ENCODE results near the gene WFS1. TPM values are rescaled to one million over a fixed set of nuclear protein-coding genes. Genes with fewer than 3 reads are reported as not detected.

WFS1 gene
- total RNA-seq, 1 donor: 0.42 TPM

- H3K4me3 ChIP-seq (ENCODE audit: low read length): no peak overlapping the region
- H3K9me3 ChIP-seq (ENCODE audit: low read depth, low read length): no peaks in the 10 kb centered on the region
- no peaks in the 10 kb centered on the region for H3K27me3 ChIP-seq (ENCODE audit: insufficient read depth, low read length)
These were observed 77.9 kb downstream of the WFS1 start for GRCh38 chr4:6347511-6348045.

DNA sequence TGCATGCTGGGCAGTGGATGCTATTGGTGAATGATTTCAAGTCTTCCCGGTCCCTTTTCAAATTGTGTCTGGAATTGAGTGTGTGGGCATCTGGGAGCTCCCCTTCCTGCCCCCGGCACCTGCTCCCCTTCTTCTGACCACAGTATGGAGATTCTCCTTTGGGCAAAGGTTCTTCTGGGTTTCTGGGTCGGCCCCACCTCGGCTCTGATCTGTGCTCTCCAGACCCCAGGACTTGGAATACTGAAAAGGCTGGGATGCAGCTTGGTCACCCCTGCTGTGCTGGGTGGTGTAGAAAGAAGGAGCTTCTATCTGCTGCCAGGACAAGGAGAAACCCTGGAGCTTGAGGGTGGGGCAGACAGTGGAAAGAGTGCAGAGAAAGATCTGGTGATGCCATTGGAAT, 78.8 kb downstream of the WFS1 start:
- Histone ChIP-seq H3K4me3 (ENCODE audit: low read length) (no peak overlapping the region), H3K27me3 (ENCODE audit: insufficient read depth, low read length) (no peaks in the 10 kb centered on the region), H3K4me1 (ENCODE audit: insufficient read depth, low read length) (no peaks in the 10 kb centered on the region), H3K9me3 (ENCODE audit: low read depth, low read length) (no peaks in the 10 kb centered on the region)

More at GRCh38 chr4:6347511-6348045, 77.9 kb downstream of the WFS1 start:
- H3K4me1 ChIP-seq (ENCODE audit: insufficient read depth, low read length): no peaks in the 10 kb centered on the region

DNA sequence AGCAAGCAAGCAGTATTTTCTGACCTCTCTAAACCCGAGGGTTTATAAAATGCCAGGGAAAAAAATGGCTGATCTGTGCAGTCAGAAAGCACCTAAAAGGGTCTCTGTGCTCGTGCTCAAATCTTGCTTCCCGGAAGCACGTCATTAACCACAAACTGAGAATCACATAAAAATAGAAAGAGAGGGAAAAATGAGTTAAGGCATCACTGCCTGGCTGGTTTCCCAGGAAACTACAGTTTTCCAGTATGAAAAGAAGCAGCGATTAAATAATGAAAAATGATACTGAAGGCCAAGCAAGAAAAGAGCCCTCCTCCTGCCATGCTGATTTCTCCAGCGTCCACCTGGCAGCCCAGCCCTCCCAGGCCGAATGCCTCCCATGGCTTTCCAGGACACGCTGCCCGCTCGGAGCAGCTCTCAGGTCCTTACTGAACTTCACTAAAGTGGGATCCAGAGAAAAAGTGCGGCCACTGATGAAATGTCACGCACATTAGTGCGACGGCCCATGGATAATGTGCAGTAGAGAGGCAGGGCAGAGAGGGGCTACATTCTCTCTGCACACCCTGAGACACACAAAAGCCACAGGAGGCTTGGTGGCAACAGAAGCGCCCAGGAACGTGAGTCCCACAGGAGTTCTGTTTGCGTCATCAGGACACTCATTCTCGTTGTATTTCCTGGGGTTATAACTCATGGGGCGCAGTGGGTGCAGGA, 80.4 kb downstream of the WFS1 start:
- Histone ChIP-seq H3K9me3 (ENCODE audit: low read depth, low read length) (no peaks in the 10 kb centered on the region), H3K4me1 (ENCODE audit: insufficient read depth, low read length) (no peaks in the 10 kb centered on the region), H3K27me3 (ENCODE audit: insufficient read depth, low read length) (no peaks in the 10 kb centered on the region), H3K4me3 (ENCODE audit: low read length) (no peak overlapping the region)

- H3K27me3 ChIP-seq (ENCODE audit: insufficient read depth, low read length): no peaks in the 10 kb centered on the region
- no peaks in the 10 kb centered on the region for H3K9me3 ChIP-seq (ENCODE audit: low read depth, low read length)
- no peak overlapping the region for H3K4me3 ChIP-seq (ENCODE audit: low read length)
- H3K4me1 ChIP-seq (ENCODE audit: insufficient read depth, low read length): no peaks in the 10 kb centered on the region
These were observed 81.0 kb downstream of the WFS1 start for GRCh38 chr4:6350646-6351045.

- no peak overlapping the region for H3K4me3 ChIP-seq (ENCODE audit: low read length)
- no peaks in the 10 kb centered on the region for H3K9me3 ChIP-seq (ENCODE audit: low read depth, low read length)
- no peaks in the 10 kb centered on the region for H3K27me3 ChIP-seq (ENCODE audit: insufficient read depth, low read length)
- no peaks in the 10 kb centered on the region for H3K4me1 ChIP-seq (ENCODE audit: insufficient read depth, low read length)
These were observed 81.8 kb downstream of the WFS1 start for GRCh38 chr4:6351246-6352000.

DNA sequence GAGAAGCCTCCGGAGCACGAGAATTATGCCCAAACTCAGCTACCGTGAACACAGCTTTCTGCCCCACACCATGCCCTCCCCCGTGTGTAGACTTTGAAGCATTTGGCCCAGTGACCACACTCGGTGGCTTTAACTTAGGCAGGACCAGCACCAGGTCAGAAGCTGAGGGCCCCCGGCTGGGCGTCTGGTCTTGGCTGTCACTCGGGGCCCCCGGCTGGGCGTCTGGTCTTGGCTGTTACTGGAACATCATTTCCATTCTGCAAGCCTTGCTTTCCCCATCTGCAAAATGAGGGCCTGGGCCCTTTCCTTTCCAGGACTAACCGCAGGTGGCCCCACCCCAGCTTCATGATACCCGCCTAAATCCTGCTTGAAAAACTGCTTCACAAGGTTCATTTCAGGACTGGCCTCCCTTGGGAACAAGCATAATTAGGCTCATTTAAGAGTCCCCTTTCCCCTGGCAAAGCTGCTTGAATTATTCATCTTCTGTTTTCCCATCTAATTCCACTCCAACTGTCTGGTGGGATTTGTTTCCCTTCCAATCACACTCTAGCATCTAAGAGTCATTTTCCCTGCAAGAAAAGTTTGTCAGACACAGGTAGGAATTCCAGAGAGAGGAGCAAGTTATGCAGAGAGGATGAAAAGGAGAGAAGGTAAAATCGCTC, 82.5 kb downstream of the WFS1 start:
- Histone ChIP-seq H3K4me1 (ENCODE audit: insufficient read depth, low read length) (no peaks in the 10 kb centered on the region), H3K9me3 (ENCODE audit: low read depth, low read length) (no peaks in the 10 kb centered on the region), H3K27me3 (ENCODE audit: insufficient read depth, low read length) (no peaks in the 10 kb centered on the region), H3K4me3 (ENCODE audit: low read length) (no peak overlapping the region)

Other genes starting within 250 kb of the WFS1 start
- 1.4 TPM for gene JAKMIP1, start 69.3 kb upstream of the WFS1 start, total RNA-seq
- not detected for gene PPP2R2C, start 202.8 kb downstream of the WFS1 start, total RNA-seq

All from mononuclear cell (primary cell).